HG03571 (cell line): ENCODE data around the gene FAM184A.
"Not testable (repeated sequence)": the region's sequence is repeated elsewhere in the genome, so short reads cannot be mapped to it uniquely, and the experiment has no call there.

Experiments used
- ATAC-seq: cut with Tn5 transposase; IDR thresholded peaks from one replicate; pipeline ENCODE4 v1.9.1; 2021; ENCODE audit not compliant: unreplicated experiment

The FAM184A gene, protein sequence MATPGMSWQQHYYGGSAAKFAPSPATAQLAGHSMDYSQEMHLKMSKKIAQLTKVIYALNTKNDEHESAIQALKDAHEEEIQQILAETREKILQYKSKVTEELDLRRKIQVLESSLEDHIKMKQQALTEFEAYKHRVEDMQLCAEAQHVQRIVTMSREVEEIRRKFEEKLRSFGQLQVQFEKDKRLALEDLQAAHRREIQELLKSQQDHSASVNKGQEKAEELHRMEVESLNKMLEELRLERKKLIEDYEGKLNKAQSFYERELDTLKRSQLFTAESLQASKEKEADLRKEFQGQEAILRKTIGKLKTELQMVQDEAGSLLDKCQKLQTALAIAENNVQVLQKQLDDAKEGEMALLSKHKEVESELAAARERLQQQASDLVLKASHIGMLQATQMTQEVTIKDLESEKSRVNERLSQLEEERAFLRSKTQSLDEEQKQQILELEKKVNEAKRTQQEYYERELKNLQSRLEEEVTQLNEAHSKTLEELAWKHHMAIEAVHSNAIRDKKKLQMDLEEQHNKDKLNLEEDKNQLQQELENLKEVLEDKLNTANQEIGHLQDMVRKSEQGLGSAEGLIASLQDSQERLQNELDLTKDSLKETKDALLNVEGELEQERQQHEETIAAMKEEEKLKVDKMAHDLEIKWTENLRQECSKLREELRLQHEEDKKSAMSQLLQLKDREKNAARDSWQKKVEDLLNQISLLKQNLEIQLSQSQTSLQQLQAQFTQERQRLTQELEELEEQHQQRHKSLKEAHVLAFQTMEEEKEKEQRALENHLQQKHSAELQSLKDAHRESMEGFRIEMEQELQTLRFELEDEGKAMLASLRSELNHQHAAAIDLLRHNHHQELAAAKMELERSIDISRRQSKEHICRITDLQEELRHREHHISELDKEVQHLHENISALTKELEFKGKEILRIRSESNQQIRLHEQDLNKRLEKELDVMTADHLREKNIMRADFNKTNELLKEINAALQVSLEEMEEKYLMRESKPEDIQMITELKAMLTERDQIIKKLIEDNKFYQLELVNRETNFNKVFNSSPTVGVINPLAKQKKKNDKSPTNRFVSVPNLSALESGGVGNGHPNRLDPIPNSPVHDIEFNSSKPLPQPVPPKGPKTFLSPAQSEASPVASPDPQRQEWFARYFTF

DNA sequence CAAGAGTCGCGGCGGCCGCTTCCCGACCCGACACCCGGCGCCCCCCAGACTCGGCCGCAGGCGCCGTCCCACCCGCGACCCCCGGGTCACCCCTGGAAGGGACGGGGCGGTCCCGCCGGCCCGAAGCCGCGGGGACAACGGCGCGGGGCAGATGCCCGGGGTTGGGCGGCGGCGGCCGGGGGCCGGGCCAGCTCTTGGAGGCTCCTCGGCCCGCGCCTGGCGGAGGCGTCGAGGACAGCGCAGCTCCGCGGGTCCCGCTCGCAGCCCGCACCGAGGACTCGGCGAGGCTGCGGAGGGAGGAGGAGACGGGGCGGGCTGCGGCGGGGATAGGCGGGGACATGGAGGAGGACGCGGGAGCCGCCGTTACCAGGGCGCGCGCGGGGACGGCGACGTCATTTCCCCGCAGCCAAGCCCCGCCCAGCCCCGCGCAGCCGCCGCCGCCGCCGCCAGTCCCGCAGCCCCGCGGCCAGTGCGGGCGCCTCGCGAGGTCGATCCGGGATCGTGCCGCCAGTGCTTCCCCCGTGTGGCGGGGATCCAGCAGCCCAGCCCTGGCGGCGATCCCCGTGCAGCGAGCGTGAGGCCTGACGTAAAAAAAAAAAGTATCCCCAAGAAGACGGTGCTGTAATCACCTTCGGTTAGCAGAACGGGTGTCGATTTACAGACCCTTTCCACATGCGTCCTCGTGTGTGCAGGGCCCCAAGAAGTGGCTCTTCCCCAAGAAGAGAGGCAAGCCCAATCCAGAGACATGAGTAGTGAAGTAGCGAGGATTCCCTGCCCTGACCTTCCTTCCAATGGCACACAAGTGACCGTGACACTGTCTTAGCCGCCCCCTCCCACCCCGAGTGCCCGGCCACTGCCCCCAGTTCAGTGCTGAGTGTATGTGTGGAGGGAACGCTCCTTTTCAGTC, at the start of gene FAM184A:
FAM184A (minus strand) TSS at position 289 of the 907 bp plus-strand sequence. CDS start 365 bp downstream, outside the sequence.
- ATAC-seq = peak; percentile 67

DNA sequence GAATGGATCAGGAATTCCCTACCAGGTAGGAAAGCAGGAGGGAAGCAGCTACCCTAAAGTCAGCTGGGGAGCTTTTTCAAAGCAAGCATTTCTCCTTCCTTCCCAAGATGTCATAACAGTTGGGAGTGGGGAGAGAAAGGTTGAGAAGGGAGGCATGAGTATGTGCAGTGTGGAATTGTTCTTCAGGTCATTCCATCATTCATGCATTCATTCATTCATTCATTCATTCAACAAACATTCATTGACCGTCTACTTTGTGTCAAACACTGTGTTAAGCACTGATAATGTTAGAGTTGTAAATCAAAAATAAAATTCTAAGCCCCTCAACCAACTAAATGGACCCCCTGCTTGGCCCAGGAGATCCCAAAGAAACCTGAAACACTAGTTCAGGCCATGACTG, 49.2 kb upstream of the FAM184A start:
- no peak for ATAC-seq

DNA sequence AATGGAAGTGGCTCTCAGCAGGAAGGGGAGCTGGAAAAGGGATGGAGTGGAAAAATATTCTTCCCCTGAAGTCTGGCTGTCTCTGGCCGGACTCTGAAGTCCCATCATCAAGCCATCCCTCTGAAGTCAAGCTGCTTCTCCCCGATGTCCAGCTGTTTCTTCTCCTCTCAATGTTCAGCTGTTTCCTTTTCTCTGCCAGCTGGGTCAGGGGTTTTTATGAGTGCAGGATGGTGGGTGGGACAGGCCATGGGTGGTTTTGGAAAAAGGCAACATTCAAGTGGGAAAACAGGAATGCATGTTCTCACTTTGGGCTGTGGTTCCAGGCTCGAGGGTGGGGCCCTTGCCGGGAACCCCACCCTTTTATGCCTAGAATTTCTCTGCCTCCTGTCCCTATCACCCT, 48.4 kb upstream of the FAM184A start:
- no peak for ATAC-seq

DNA sequence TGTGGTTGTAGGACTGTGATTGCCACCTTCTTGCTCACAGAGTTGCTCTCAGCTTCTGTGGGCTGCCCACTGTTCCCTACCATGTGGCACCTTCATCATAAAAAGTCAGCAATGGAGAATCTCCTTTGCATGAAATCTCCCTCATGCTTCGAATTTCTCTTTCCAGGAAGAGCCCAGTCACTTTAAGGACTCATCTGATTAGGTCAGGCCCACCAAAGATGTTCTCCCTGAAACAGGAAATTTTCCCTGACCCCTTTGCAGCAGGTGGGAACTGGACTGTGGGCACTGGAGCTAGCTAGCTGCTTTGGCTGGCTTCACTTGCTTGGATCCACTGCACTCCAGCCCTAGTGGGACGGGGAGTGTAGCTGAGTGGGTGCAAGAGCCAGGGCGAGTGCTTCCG, 47.7 kb upstream of the FAM184A start:
- ATAC-seq = no peak

DNA sequence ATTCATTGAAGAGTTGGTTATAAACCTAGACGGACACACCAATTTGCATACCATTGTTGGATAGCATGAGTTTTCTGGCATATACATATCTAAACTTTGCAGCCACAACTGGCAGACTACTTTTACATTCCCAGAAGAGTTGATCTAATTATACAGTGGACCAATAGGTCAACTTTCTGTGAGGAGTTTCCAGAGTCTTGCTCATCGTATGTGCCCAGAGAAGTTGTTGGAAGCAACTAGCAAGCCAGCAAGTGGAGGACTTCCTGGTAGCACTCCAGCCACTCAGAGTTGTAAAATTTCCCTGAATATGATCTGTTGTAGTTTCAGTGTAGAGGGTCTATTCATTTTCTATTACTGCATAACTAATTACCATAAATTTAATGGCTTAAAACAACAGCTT, 47.1 kb upstream of the FAM184A start:
- no peak for ATAC-seq

DNA sequence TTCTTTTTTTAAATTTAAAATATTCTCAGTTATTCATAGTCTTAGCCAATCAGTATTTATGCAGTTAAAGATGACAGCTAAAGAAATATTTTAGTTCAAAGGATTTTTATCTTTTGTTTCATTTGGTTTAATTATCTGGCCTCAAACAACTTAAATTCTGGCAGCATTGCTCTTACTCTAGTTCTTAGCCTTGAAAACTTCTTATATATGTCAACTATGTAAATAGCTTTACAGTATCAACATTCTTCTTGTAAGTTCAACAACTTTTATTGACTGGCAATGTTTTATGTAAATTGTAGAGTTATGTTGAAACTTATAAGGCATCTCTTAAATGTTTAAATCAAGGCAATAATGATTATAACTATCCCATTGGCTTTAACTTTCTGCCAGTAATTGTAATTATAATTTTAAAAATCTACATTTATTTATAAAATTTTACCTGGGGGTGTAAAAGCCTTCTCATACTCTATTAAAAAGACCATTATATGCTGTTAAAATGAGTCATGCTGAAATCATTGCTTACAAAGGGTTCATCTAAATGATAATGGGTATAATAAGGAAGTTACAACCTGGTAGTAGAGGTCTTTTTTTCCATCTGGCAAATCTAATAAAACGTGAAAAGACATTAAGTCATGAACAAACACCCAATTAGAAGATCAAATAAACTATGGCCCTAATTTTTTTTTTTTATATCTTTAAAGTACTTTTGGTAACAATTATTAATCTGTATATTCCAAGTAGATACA, 45.8 kb upstream of the FAM184A start:
- ATAC-seq = no peak

DNA sequence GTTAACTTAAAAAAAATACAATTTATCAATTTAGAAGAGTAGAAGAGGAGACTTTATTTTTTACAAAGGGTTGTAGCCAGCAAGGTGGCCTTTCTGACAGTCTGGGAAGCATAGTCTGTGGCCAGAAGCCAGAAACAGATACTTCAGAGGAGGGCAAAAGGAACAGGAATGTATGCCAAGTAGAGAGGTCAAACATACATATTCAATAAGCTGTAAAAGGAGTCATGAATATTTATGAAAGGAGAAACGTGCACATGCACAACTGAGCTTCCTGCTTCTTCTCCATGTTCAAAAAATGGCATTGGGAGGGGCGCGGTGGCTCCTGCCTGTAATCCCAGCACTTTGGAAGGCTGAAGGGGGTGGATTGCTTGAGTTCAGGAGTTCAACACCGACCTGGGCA, 43.9 kb upstream of the FAM184A start:
- ATAC-seq = no peak

DNA sequence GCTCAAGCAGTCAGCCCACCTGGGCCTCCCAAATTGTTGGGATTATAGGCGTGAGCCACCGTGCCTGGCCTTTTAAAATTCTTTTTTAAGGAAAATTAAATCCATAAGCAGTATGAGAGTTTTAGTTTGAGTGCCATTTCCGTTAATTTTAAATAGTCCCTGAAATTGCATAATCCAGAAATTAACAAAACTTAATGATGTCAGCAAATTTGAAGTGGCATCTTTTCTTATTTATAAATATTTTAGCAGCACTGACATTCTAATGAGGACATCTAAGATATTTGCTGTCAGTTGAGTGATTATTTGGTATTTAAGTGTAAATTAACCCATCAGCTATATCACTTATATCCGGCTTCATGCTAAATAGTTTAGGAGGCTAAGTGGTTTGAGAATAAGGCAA, 42.9 kb upstream of the FAM184A start:
- no peak for ATAC-seq

DNA sequence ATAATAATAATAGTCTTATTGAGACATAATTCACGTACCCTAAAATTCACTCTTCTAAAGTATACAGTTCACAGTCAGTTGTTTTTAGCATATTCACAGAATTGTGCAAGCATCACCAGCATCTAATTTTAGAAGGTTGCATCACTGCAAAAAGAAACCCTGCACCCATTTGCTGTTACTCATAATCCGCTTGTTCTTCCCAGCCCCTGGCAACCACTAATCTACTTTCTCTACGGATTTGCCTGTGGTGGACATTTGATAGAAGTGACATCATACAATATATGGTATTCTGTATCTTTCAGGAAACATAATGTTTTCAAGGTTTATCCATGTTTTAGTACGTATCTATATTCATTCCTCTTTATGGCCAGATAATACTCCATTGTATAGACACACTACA, 41.5 kb upstream of the FAM184A start:
- no peak for ATAC-seq

DNA sequence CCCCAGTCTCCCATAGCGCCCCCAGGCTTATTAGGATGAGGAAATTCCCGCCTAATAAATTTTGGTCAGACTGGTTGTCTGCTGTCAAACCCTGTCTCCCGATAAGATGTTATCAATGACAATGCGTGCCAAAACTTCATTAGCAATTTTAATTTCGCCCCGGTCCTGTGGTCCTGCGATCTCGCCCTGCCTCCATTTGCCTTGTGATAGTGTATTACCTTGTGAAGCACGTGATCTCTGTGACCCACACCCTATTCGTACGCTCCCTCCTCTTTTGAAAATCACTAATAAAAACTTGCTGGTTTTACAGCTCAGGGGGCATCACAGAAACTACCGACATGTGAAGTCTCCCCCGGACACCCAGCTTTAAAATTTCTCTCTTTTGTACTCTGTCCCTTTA, 40.6 kb upstream of the FAM184A start:
- not testable (repeated sequence) for ATAC-seq

DNA sequence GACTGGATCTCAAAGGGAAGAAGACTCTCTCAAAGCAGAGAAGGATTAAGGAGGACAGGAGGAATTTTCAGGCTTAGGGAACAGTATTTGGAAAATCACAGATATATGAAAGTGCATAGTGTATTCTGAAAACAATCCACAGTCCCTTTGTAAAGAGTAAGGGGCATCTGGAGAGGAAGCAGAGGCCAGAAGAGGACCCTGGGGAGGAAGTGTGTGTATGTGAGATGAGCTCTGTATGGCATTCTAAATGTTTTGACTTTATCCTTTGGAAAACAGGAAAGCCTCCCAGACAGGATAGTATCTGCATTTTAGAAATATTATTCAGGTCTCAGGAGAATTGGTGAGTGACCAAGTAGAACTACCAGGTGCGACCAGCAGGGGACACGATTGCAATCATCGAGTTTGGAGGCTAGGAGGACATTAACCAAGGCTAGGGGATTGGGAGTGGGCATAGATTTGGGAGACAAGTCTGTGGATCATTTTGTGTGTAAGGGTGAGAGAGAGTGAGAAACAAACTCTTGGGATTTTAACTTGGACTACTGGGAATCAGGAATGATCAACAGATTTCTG, 38.3 kb upstream of the FAM184A start:
- no peak for ATAC-seq

DNA sequence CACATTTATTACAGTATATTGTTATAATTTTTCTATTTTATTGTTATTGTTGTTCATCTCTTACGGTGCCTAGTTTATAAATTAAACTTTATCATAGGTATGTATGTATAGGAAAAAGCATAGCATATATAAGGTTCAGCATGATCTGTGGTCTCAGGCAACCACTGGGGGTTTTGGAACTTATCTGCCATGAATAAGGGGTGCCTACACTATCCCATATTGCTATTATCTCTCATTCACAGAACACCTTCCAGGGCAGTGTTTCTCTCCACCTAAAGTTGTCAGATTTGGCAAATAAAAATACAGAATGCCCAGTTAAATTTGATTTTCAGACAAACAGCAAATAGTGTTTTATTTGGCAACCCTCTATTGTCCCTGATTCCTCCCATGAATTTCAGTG, 35.5 kb upstream of the FAM184A start:
- no peak for ATAC-seq

DNA sequence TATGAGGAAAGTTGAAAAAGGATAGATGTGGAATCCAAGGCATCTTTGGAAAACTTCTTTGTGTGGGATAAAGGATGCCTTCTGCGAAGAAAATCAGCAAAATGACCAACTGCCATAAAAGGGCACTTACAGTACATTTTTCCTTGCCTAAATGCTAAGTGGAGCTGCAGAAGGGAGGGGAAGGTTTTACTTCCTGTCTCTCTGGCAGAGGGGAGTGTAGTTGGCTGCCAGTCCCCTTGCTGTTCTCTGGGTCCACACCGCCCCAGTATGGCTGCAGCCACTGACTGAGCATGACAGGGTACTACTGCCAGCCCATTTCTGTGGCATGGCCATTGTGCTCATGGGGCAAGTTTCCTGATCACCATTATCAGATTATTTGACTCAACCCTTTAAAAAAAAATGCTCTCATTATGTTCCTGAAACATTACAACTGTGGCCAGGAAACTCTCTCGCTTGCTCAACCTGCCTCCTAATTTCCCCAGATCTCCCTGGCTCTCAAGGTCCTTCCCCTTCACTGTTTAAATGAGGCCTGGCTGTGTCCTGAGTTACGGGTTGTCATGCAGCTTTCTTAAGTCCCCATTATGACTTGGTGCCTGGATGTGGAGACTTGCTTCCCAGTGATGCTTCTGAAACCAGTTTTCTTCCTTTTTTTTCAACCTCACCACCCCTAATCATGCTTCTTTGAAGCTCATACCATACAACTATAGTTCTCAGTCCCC, 34.5 kb upstream of the FAM184A start:
- no peak for ATAC-seq

DNA sequence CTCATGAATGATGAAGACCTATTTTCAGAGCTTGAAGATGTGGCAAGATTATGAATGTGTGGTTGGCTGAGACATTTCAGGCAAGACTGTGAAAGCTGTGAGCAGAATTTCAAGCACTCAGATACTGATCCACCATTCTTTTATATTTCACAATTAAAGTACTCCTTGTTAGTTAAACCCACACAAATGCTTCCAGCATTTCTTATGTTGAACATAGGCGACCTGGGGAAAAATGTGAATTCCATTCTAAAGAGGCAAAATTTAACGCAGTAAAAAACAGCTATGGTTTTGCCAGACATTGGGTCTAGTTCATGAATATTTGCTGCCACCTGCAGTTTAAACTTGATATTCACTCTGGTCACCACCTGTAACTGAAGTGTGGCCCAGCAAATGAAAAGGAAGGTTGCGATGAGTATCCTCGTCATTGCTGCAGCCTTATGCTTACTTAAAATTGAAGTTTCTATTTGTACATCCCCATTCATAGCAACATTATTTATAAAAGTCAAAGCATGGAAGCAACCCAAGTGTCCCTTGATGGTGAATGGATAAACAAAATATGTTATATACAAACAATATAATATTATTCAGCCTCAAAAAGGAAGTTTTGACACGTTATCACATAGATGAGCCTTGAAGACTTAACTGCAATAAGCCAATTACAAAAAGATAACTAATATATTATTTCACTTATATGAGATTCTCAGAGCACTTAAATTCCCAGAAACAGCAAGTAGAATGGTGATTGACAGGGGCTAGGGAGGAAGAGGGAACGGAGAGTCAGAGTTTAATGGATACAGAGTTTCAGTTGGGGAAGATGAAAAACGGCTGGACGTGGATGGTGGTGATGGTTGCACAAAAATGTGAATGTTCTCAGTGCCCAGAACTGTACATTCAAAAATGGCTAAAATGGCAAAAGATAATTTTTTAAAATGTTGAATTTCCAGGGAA, 32.4 kb upstream of the FAM184A start:
- ATAC-seq = no peak

DNA sequence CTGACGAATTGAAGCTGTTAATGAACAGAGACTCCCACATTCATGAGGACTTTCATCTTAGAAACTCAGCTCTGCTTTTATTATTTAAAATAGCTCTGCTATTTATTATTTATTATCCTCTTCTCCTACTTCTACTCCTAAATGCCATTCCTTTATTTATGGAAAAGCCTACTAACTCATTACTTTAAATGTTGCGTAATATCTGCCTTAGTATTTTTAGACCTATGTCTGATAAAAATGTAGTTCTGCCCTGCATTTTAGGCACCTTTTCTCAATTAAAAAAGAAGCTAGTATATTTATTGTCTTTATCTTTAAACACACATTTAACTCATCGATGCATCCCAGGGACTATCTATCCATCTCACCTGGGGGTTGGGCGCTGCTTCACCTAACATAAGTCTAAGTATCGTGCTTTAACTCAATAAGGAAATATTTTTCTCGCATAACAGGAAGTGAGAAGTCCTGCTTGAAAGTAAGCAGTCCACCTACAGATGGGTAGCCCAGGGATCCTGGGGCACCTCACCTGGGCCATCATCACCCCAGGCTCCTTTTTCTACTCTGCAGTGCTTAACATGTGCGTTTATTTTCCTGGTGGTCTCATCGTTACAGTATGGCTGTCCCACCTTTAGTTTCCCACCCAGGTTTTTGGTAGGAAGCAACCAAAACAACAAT, 31.3 kb upstream of the FAM184A start:
- ATAC-seq = no peak

DNA sequence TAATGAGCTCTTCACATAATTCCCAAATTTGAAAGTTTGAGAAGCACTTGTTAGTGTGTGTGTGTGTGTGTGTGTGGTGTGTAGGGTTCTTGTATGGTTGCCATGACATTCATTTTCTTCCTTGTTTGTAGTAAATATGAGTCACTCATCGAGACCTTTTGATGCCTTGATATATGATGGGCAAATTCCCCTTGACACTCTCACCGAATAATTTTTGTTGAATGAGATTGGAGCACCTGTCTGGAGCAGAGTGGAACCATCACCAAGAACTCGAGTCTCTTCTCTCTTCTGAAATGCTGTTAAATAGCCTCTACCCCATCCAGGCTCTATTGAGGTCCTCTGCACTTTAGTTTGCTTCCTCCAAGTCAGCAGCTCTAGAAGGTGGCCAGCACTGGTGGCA, 29.6 kb upstream of the FAM184A start:
- no peak for ATAC-seq

DNA sequence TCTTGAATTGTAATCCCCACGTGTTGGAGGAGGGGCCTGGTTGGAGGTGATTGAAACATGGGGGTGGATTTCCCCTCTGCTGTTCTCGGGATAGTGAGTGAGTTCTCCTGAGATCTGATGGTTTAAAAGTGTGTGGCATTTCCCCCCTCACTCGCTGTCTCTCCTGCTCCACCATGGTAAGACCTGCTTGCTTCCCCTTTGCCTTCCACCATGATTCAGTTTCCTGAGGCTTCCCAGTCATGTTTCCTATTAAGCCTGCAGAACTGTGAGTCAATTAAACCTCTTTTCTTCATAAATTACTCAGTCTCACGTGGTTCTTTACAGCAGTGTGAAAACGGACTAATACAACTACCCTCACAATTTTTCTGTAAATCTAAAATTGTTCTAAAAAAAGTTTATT, 26.8 kb upstream of the FAM184A start:
- no peak for ATAC-seq
